CD4-positive, CD25-positive, alpha-beta regulatory T cell (primary cell): ENCODE results near the gene LRRC75B. TPM values are rescaled to one million over a fixed set of nuclear protein-coding genes. Genes with fewer than 3 reads are reported as not detected.

ENCODE experiments used
- ATAC-seq, 2 donors: fragments of 150-1000 bp; cut with Tn5 transposase; one replicate each; pipeline ENCODE4 v1.10.0; 2021; ENCODE audit warnings: low read depth in 2 of 2, moderate number of reproducible peaks in 2 of 2, moderate library complexity in 1 of 2
- DNase-seq, 3 donors: peaks; one replicate each; pipeline versions ENCODE4 v3.0.0 to v3.0.0-alpha.2; 2012 to 2022; ENCODE audit warnings: mixed read lengths in 1 of 3
- H3K27ac ChIP-seq: one replicate; pipeline ENCODE4 v1.7.0; 2013; ENCODE audit warnings: mild to moderate bottlenecking, low read length; ENCODE audit not compliant: insufficient read depth, poor library complexity, severe bottlenecking
- H3K27me3 ChIP-seq: one replicate; pipeline ENCODE4 v1.7.0; 2013; ENCODE audit warnings: low read length; ENCODE audit not compliant: control insufficient read depth, insufficient read depth
- H3K36me3 ChIP-seq: one replicate; pipeline ENCODE4 v1.7.0; 2013; ENCODE audit warnings: mild to moderate bottlenecking, low read length, moderate library complexity; ENCODE audit not compliant: control insufficient read depth, insufficient read depth
- H3K4me1 ChIP-seq: 2 replicates; pipeline ENCODE4 v1.7.0; 2013; ENCODE audit warnings: mild to moderate bottlenecking, low read length; ENCODE audit not compliant: insufficient read depth, control insufficient read depth, poor library complexity, severe bottlenecking
- H3K4me3 ChIP-seq: one replicate; pipeline ENCODE4 v1.7.0; 2013; ENCODE audit warnings: low read depth, mild to moderate bottlenecking, low read length, moderate library complexity
- H3K9me3 ChIP-seq, 2 experiments: 1 replicate in 1 of 2; 2 replicates in 1 of 2; pipeline ENCODE4 v1.7.0; 2013; ENCODE audit warnings: low read length in 2 of 2, mild to moderate bottlenecking in 1 of 2, moderate library complexity in 1 of 2; ENCODE audit not compliant: control insufficient read depth in 2 of 2
- H3K27ac Mint-ChIP-seq, 3 donors: one replicate each; pipeline ENCODE4 v1.8.0; 2020 to 2022; ENCODE audit warnings: mild to moderate bottlenecking in 3 of 3, mixed read lengths in 3 of 3, moderate library complexity in 2 of 3
- H3K27me3 Mint-ChIP-seq: one replicate; pipeline ENCODE4 v1.8.0; 2022; ENCODE audit warnings: mild to moderate bottlenecking, mixed read lengths
- H3K36me3 Mint-ChIP-seq: one replicate; pipeline ENCODE4 v1.8.0; 2020; ENCODE audit warnings: mixed read lengths
- H3K4me1 Mint-ChIP-seq, 4 donors: one replicate each; pipeline ENCODE4 v1.8.0; 2020 to 2022; ENCODE audit warnings: mixed read lengths in 4 of 4, mild to moderate bottlenecking in 1 of 4
- H3K4me3 Mint-ChIP-seq, 4 donors: one replicate each; pipeline ENCODE4 v1.8.0; 2020 to 2022; ENCODE audit warnings: mild to moderate bottlenecking in 4 of 4, mixed read lengths in 4 of 4, moderate library complexity in 3 of 4
- H3K9me3 Mint-ChIP-seq, 7 donors: one replicate each; pipeline ENCODE4 v1.8.0; 2020 to 2022; ENCODE audit warnings: mixed read lengths in 7 of 7, mild to moderate bottlenecking in 3 of 7, moderate library complexity in 2 of 7
- polyA plus RNA-seq, 4 donors: library from polyadenylated mRNA; unstranded; fragments of 300-500 nt; fragmentation: Illumina TruSeq; gene quantifications; one replicate each; pipeline ENCODE4 v1.2.3, GENCODE V29; 2021
- total RNA-seq: library from RNA; stranded (reverse); gene quantifications from one replicate; pipeline ENCODE4 v1.2.3, GENCODE V29; 2022

LRRC75B gene
- total and polyA plus RNA-seq, 5 donors from 2014 or later, result 0.29 TPM; not detected in 4

- peaks cover 4% of the 10 kb centered on the region for H3K4me1 ChIP-seq
- Mint-ChIP-seq H3K27ac (no peak overlapping the region), H3K36me3 (peaks cover 10% of the 10 kb centered on the region), H3K27me3 (no peaks in the 10 kb centered on the region), H3K9me3 (no peaks in the 10 kb centered on the region), H3K4me1 (peaks cover 0 to 6% (median under 1%) of the 10 kb centered on the region in 4 donors), H3K4me3 (no peak overlapping the region)
- no peak overlapping the region for H3K27ac ChIP-seq
- H3K36me3 ChIP-seq, result no peaks in the 10 kb centered on the region
- no peak overlapping the region for H3K4me3 ChIP-seq
- ATAC-seq (no peak), DNase-seq (no peak)
- H3K9me3 ChIP-seq, result no peaks in the 10 kb centered on the region
- H3K27me3 ChIP-seq, result no peaks in the 10 kb centered on the region
Observed at GRCh38 chr22:24587948-24588347, 4.9 kb downstream of the LRRC75B start.

- Histone ChIP-seq H3K4me3 (no peak overlapping the region), H3K9me3 (no peaks in the 10 kb centered on the region), H3K4me1 (peaks cover under 1% of the 10 kb centered on the region), H3K36me3 (no peaks in the 10 kb centered on the region), H3K27me3 (no peaks in the 10 kb centered on the region), H3K27ac (no peak overlapping the region)
- no peak overlapping the region for H3K4me3 Mint-ChIP-seq
- H3K4me1 Mint-ChIP-seq, result peaks cover 0 to 3% (median 0%) of the 10 kb centered on the region in 4 donors
- no peaks in the 10 kb centered on the region for H3K27me3 Mint-ChIP-seq
- H3K9me3 Mint-ChIP-seq, result no peaks in the 10 kb centered on the region
- peaks cover 8% of the 10 kb centered on the region for H3K36me3 Mint-ChIP-seq
- H3K27ac Mint-ChIP-seq, result no peak overlapping the region
- ATAC-seq (no peak), DNase-seq (no peak)
Observed at GRCh38 chr22:24587251-24587650, 5.6 kb downstream of the LRRC75B start.

- no peaks in the 10 kb centered on the region for H3K9me3 ChIP-seq
- ATAC-seq (no peak), DNase-seq (no peak)
- Mint-ChIP-seq H3K27ac (no peak overlapping the region), H3K4me3 (no peak overlapping the region), H3K9me3 (no peaks in the 10 kb centered on the region), H3K4me1 (no peaks in the 10 kb centered on the region), H3K36me3 (peaks cover 6% of the 10 kb centered on the region), H3K27me3 (no peaks in the 10 kb centered on the region)
- H3K27ac ChIP-seq, result no peak overlapping the region
- no peaks in the 10 kb centered on the region for H3K36me3 ChIP-seq
- H3K4me1 ChIP-seq, result no peaks in the 10 kb centered on the region
- H3K4me3 ChIP-seq, result no peak overlapping the region
- no peaks in the 10 kb centered on the region for H3K27me3 ChIP-seq
Observed at GRCh38 chr22:24585927-24586546, 6.8 kb downstream of the LRRC75B start.

GRCh38 chr22:24585461-24585860 is 7.4 kb downstream of the LRRC75B start:
- H3K9me3 ChIP-seq, result no peaks in the 10 kb centered on the region
- no peak overlapping the region for H3K4me3 ChIP-seq
- no peak overlapping the region for H3K4me3 Mint-ChIP-seq
- DNase-seq (no peak), ATAC-seq (no peak)
- no peaks in the 10 kb centered on the region for H3K27me3 ChIP-seq
- H3K4me1 Mint-ChIP-seq, result no peaks in the 10 kb centered on the region
- H3K4me1 ChIP-seq, result no peaks in the 10 kb centered on the region
- no peak overlapping the region for H3K27ac Mint-ChIP-seq
- H3K9me3 Mint-ChIP-seq, result no peaks in the 10 kb centered on the region
- H3K27ac ChIP-seq, result no peak overlapping the region
- peaks cover 2% of the 10 kb centered on the region for H3K36me3 Mint-ChIP-seq
- H3K36me3 ChIP-seq, result no peaks in the 10 kb centered on the region
- no peaks in the 10 kb centered on the region for H3K27me3 Mint-ChIP-seq

- Histone ChIP-seq H3K9me3 (no peaks in the 10 kb centered on the region), H3K4me3 (no peak overlapping the region), H3K27me3 (no peaks in the 10 kb centered on the region), H3K4me1 (no peaks in the 10 kb centered on the region), H3K36me3 (no peaks in the 10 kb centered on the region), H3K27ac (no peak overlapping the region)
- H3K27ac Mint-ChIP-seq, result no peak overlapping the region
- no peak for ATAC-seq
- no peak overlapping the region for H3K4me3 Mint-ChIP-seq
- no peak for DNase-seq
- H3K4me1 Mint-ChIP-seq, result no peaks in the 10 kb centered on the region
- H3K9me3 Mint-ChIP-seq, result no peaks in the 10 kb centered on the region
- H3K27me3 Mint-ChIP-seq, result no peaks in the 10 kb centered on the region
- no peaks in the 10 kb centered on the region for H3K36me3 Mint-ChIP-seq
Observed at GRCh38 chr22:24584871-24585411, 7.9 kb downstream of the LRRC75B start.

GRCh38 chr22:24584166-24584790 is 8.6 kb downstream of the LRRC75B start:
- Mint-ChIP-seq H3K9me3 (no peaks in the 10 kb centered on the region), H3K36me3 (no peaks in the 10 kb centered on the region), H3K27me3 (no peaks in the 10 kb centered on the region), H3K27ac (no peak overlapping the region), H3K4me1 (no peaks in the 10 kb centered on the region), H3K4me3 (no peak overlapping the region)
- no peaks in the 10 kb centered on the region for H3K4me1 ChIP-seq
- no peaks in the 10 kb centered on the region for H3K9me3 ChIP-seq
- H3K36me3 ChIP-seq, result no peaks in the 10 kb centered on the region
- no peak overlapping the region for H3K4me3 ChIP-seq
- H3K27ac ChIP-seq, result no peak overlapping the region
- ATAC-seq (no peak), DNase-seq (no peak)
- H3K27me3 ChIP-seq, result no peaks in the 10 kb centered on the region

GRCh38 chr22:24583221-24584165 is 9.4 kb downstream of the LRRC75B start:
- no peaks in the 10 kb centered on the region for H3K9me3 Mint-ChIP-seq
- H3K27me3 ChIP-seq, result no peaks in the 10 kb centered on the region
- H3K36me3 Mint-ChIP-seq, result no peaks in the 10 kb centered on the region
- H3K27ac Mint-ChIP-seq, result no peak overlapping the region
- H3K9me3 ChIP-seq, result no peaks in the 10 kb centered on the region
- H3K4me1 Mint-ChIP-seq, result no peaks in the 10 kb centered on the region
- no peaks in the 10 kb centered on the region for H3K27me3 Mint-ChIP-seq
- no peaks in the 10 kb centered on the region for H3K4me1 ChIP-seq
- no peak overlapping the region for H3K27ac ChIP-seq
- H3K4me3 ChIP-seq, result no peak overlapping the region
- ATAC-seq (no peak), DNase-seq (no peak)
- H3K4me3 Mint-ChIP-seq, result no peak overlapping the region
- no peaks in the 10 kb centered on the region for H3K36me3 ChIP-seq
